ENCODE data around the gene PITRM1. TPM values are rescaled to one million over a fixed set of nuclear protein-coding genes. Genes with fewer than 3 reads are reported as not detected.
"Not testable (repeated sequence)": the region's sequence is repeated elsewhere in the genome, so short reads cannot be mapped to it uniquely, and the experiment has no call there.

The PITRM1 gene
- total and polyA plus RNA-seq, 12 donors, result 61.8 to 107 (median 82.5) TPM

DNA sequence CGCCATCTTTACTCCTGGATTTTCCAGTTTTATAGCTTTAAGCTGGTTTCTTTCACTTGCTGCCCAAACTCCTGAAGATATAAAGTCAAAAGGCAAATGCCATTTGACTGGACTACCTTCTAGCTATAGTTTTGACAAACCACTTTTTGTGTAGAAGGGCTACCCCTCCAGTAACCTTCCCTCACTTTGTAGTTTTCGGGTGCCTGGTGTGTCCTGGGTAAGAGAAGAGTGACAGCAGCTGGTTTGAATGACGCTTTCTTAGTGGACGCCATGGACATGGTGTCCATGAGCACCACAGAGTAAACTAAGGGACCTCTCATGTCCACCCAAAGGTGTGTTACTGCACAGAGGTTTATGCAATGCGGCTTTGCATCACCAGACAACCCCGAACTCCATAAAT is 21.2 kb upstream of the PITRM1 start:
- H3K27ac ChIP-seq, result no peak overlapping the region
- H3K9me3 ChIP-seq, result no peaks in the 10 kb centered on the region
- ATAC-seq (no peak), DNase-seq (no peak)
- peaks cover 0 to 9% (median 0%) of the 10 kb centered on the region in 7 donors for H3K27me3 ChIP-seq
- peaks cover 3 to 25% (median 9%) of the 10 kb centered on the region in 9 donors for H3K4me1 ChIP-seq
- intact Hi-C loops (cut with DNase I), result loop anchor here in 4 of 10 donors (2.0 to 10.0 kb wide), 4 partner anchors 1461 to 1581 kb away; no protein-coding TSS in a partner anchor
- 97 to 98% methylated on average over 6 of the region's 6 CpGs for WGBS, 2 donors
- H3K36me3 ChIP-seq, result no peaks in the 10 kb centered on the region
- TF ChIP-seq, protein P1, sequence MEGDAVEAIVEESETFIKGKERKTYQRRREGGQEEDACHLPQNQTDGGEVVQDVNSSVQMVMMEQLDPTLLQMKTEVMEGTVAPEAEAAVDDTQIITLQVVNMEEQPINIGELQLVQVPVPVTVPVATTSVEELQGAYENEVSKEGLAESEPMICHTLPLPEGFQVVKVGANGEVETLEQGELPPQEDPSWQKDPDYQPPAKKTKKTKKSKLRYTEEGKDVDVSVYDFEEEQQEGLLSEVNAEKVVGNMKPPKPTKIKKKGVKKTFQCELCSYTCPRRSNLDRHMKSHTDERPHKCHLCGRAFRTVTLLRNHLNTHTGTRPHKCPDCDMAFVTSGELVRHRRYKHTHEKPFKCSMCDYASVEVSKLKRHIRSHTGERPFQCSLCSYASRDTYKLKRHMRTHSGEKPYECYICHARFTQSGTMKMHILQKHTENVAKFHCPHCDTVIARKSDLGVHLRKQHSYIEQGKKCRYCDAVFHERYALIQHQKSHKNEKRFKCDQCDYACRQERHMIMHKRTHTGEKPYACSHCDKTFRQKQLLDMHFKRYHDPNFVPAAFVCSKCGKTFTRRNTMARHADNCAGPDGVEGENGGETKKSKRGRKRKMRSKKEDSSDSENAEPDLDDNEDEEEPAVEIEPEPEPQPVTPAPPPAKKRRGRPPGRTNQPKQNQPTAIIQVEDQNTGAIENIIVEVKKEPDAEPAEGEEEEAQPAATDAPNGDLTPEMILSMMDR (IDR thresholded peaks at IDR 0.05), result no peak
- no peak overlapping the region for H3K4me3 ChIP-seq

DNA sequence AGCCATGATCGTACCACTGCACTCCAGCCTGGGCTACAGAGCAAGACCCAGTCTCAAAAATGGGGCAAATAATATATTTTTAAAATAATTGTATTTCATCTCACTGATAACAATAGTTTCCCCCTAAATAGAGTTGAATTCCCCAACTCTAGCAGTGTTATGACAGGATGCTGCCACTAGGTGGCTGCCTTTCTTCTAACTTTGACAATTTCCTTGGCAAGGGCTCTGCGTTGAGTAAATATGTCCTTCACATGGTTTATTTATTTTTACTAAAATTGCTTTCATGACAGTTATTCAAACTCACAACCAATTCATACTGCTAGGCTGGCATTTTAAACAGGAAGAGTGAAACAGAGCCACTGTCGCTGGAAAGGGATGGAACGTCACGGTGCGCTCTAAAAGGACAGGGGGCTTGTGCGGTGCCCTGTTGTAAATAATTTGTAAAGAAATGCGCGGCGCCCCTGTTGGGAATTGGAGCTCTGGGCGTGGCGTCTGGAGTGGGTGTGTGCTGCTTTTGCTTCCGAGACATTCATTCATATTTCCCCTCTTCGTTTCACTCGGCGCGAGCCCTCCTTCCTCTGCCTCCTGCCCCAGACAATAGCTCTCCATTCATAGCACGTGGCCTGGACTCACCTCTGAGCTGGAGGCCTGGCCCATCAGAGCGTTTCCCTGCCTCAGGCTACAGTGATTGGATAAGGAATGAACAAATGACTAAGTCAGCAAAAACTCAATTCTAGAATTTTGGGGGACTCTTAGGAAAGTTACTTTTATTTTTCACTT is 20.5 kb upstream of the PITRM1 start:
- intact Hi-C loops (cut with DNase I), result loop anchor here in 3 of 10 donors (10.0 kb wide), 3 partner anchors 1462 to 1582 kb away; no protein-coding TSS in a partner anchor
- Histone ChIP-seq H3K9me3 (no peaks in the 10 kb centered on the region), H3K4me1 (peaks cover 3 to 25% (median 9%) of the 10 kb centered on the region in 9 donors), H3K4me3 (peak overlapping the region in 6 of 10 donors; percentile 25 to 43 (median 33)), H3K27me3 (peaks cover 0 to 2% (median 0%) of the 10 kb centered on the region in 7 donors), H3K36me3 (no peaks in the 10 kb centered on the region), H3K27ac (peak overlapping the region in 5 of 10 donors; percentile 6 to 60 (median 18))
- TF ChIP-seq, protein P1 (IDR thresholded peaks at IDR 0.05), result peak; percentile 83 to 95 (median 92)
- 28 to 40% methylated on average over 19 of the region's 19 CpGs for WGBS, 2 donors
- ATAC-seq (peak in 6 of 8 donors; percentile 14 to 48 (median 32)), DNase-seq (peak in 1 of 2 donors; percentile 56)

DNA sequence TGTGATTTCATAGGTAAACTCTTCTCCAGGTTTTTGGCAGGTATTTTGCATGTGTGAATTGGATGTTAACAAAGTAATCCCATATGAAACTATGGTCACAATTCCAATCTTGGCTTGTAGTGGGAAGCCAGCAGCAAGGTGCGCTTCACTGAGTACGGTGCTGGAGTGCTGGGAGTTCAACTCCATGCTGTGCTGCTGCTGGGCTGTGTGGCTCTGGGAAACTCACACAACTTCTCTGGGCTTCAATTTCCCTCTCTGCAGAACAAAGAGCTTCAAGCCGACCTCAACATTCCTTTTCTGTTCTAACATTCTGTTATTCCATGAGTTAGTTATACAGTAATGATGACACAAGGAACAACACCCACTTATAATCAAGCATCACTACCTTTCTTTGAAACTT is 18.2 kb upstream of the PITRM1 start:
- 83 to 92% methylated on average over 3 of the region's 3 CpGs for WGBS, 2 donors
- DNase-seq (no peak), ATAC-seq (no peak)
- Histone ChIP-seq H3K27me3 (no peaks in the 10 kb centered on the region), H3K4me1 (peaks cover 0 to 13% (median 0%) of the 10 kb centered on the region in 9 donors), H3K4me3 (no peak overlapping the region), H3K9me3 (no peaks in the 10 kb centered on the region), H3K36me3 (no peaks in the 10 kb centered on the region), H3K27ac (no peak overlapping the region)
- intact Hi-C loops (cut with DNase I), result loop anchor here in 3 of 10 donors (10.0 kb wide), 3 partner anchors 1464 to 1584 kb away; no protein-coding TSS in a partner anchor
- TF ChIP-seq, protein P1 (IDR thresholded peaks at IDR 0.05), result no peak

DNA sequence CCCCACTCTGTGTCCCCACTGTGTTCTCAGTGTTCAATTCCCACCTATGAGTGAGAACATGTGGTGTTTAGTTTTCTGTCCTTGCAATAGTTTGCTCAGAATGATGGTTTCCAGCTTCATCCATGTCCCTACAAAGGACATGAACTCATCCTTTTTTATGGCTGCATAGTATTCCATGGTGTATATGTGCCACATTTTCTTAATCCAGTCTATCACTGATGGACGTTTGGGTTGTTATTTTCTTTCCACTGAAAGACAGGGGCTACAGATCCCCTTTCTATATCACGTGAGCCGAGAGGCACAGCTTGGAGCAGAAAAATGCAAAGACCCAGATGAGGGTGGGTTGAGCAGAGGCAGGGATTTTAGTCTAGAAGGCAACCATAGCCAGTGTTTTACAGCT is 14.6 kb upstream of the PITRM1 start:
- not testable (repeated sequence) for ATAC-seq
- WGBS, 2 donors, result 85% methylated on average over 3 of the region's 3 CpGs

DNA sequence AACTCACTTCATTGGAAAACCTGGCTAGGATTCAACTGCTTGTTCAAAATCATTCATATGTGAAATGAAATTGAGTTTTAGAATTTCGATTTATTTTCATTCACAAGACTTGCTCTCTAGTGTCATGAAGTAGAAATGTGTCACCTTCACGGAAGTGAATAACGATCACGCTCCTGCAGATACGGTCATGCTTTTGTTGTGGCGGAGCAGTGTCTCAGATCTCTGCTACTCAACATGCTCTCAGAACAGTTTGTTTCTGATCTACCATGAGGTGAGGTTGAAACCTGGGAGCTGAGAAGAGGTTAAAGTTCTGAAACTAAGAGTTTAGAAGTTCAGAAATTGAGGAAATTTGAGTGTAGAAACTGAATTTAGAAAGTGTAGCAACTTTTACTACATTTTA is 13.8 kb upstream of the PITRM1 start:
- WGBS, 2 donors, result 82 to 97% methylated on average over 6 of the region's 6 CpGs
- no peak for ATAC-seq
- TF ChIP-seq, protein P1 (IDR thresholded peaks at IDR 0.05), result no peak
- intact Hi-C loops (cut with DNase I), result no loop called here
- Histone ChIP-seq H3K27ac (no peak overlapping the region), H3K27me3 (peaks cover 0 to 7% (median 0%) of the 10 kb centered on the region in 7 donors), H3K9me3 (no peaks in the 10 kb centered on the region), H3K4me3 (no peak overlapping the region), H3K36me3 (no peaks in the 10 kb centered on the region), H3K4me1 (no peaks in the 10 kb centered on the region)
- DNase-seq, result no peak

More for the DNA sequence above, 14.6 kb upstream of the PITRM1 start:
- H3K9me3 ChIP-seq; H3K4me1 ChIP-seq; H3K27ac ChIP-seq; H3K36me3 ChIP-seq; H3K4me3 ChIP-seq; H3K27me3 ChIP-seq; intact Hi-C loops (cut with DNase I); DNase-seq: not testable (repeated sequence)

All from heart right ventricle (tissue), 16 donors.